Transverse colon (tissue), 3 donors: Measurements from ENCODE around the gene AP2A1.

Experiments used
- CTCF ChIP-seq, 5 experiments: fragments of 200-600 bp in 3 of 5; fragments of 450-650 bp in 2 of 5; sonication (generic) in 3 of 5; IDR thresholded peaks; 1 replicate in 2 of 5; 2 replicates in 3 of 5; pipeline ENCODE4 v1.5.1; 2016 to 2017; ENCODE audit warnings: antibody characterized with exemption in 5 of 5, inconsistent platforms in 3 of 5, mild to moderate bottlenecking in 2 of 5, moderate library complexity in 1 of 5
- EP300 ChIP-seq: sonication (generic); formaldehyde crosslinking; IDR thresholded peaks from one replicate; pipeline ENCODE4 v1.6.1; 2017; ENCODE audit warnings: antibody characterized with exemption, low read depth
- POLR2A ChIP-seq: fragments of 450-650 bp; IDR thresholded peaks from one replicate; pipeline ENCODE4 v1.6.1; 2016; ENCODE audit warnings: antibody characterized with exemption, mild to moderate bottlenecking, moderate library complexity

- TF ChIP-seq POLR2A (no peak), EP300 (no peak), CTCF (IDR thresholded peaks at IDR 0.05) (no peak)
Measured at GRCh38 chr19:49795615-49796014, 28.8 kb downstream of the AP2A1 start.
